Neuronal stem cell (in vitro differentiated cells): ENCODE results near the gene PTRH2.

ENCODE experiments used
- DNase-seq: peaks from one replicate; pipeline ENCODE4 v3.0.0-alpha.2; 2013; ENCODE audit warnings: low spot score
- H2AFZ ChIP-seq: one replicate; pipeline ENCODE4 v1.6.1; 2013; ENCODE audit warnings: mild to moderate bottlenecking, low read length, inconsistent platforms
- H2AK5ac ChIP-seq: 2 replicates; pipeline ENCODE4 v1.6.1; 2013; ENCODE audit warnings: low read depth, mild to moderate bottlenecking, inconsistent platforms, low read length, moderate library complexity, mixed read lengths
- H2BK120ac ChIP-seq: 2 replicates; pipeline ENCODE4 v1.6.1; 2013; ENCODE audit warnings: low read depth, mild to moderate bottlenecking, inconsistent platforms, low read length, moderate library complexity, mixed read lengths
- H2BK12ac ChIP-seq: one replicate; pipeline ENCODE4 v1.6.1; 2013; ENCODE audit warnings: low read length, inconsistent platforms
- H2BK15ac ChIP-seq: 2 replicates; pipeline ENCODE4 v1.6.1; 2013; ENCODE audit warnings: mild to moderate bottlenecking, low read length, inconsistent platforms, mixed read lengths
- H2BK5ac ChIP-seq: one replicate; pipeline ENCODE4 v1.6.1; 2013; ENCODE audit warnings: inconsistent platforms, mild to moderate bottlenecking, low read length, moderate library complexity
- H3K14ac ChIP-seq: one replicate; pipeline ENCODE4 v1.6.1; 2013; ENCODE audit warnings: low read length, inconsistent platforms
- H3K18ac ChIP-seq: 2 replicates; pipeline ENCODE4 v1.6.1; 2013; ENCODE audit warnings: low read length, inconsistent platforms
- H3K23ac ChIP-seq: 2 replicates; pipeline ENCODE4 v1.6.1; 2013; ENCODE audit warnings: low read depth, mild to moderate bottlenecking, mixed read lengths, low read length, inconsistent platforms; ENCODE audit not compliant: poor library complexity
- H3K27ac ChIP-seq: replicated peaks from 3 replicates; pipeline ENCODE4 v1.5.1; 2013; ENCODE audit warnings: low read length, inconsistent platforms
- H3K27me3 ChIP-seq, 3 experiments: 2 replicates each; pipeline ENCODE4 v1.6.1; 2013; ENCODE audit warnings: low read length in 3 of 3, mild to moderate bottlenecking in 2 of 3, inconsistent platforms in 1 of 3, low read depth in 1 of 3, mixed read lengths in 1 of 3, moderate library complexity in 1 of 3; ENCODE audit not compliant: control insufficient read depth in 3 of 3, insufficient read depth in 3 of 3
- H3K36me3 ChIP-seq, 2 donors: replicated peaks in 1 of 2; 2 replicates each; pipeline ENCODE4 v1.6.1; 2013; ENCODE audit warnings: low read length in 2 of 2; ENCODE audit not compliant: control insufficient read depth in 2 of 2, insufficient read depth in 2 of 2
- H3K4ac ChIP-seq: 2 replicates; pipeline ENCODE4 v1.6.1; 2013; ENCODE audit warnings: inconsistent platforms, mild to moderate bottlenecking, low read length, moderate library complexity
- H3K4me1 ChIP-seq, 2 donors: 1 replicate in 1 of 2; 2 replicates in 1 of 2; pipeline ENCODE4 v1.6.1; 2013; ENCODE audit warnings: low read length in 2 of 2, low read depth in 1 of 2; ENCODE audit not compliant: control insufficient read depth in 2 of 2, insufficient read depth in 1 of 2
- H3K4me2 ChIP-seq: one replicate; pipeline ENCODE4 v1.6.1; 2013; ENCODE audit warnings: mild to moderate bottlenecking, low read length, inconsistent platforms; ENCODE audit not compliant: insufficient read depth, poor library complexity, severe bottlenecking
- H3K4me3 ChIP-seq, 2 donors: 2 replicates each; pipeline ENCODE4 v1.5.1; 2013; ENCODE audit warnings: low read length in 2 of 2, mild to moderate bottlenecking in 2 of 2, inconsistent platforms in 1 of 2, moderate library complexity in 1 of 2
- H3K79me1 ChIP-seq: one replicate; pipeline ENCODE4 v1.6.1; 2013; ENCODE audit warnings: low read depth, mild to moderate bottlenecking, inconsistent platforms, low read length, moderate library complexity
- H3K9ac ChIP-seq: one replicate; pipeline ENCODE4 v1.6.1; 2013; ENCODE audit warnings: mild to moderate bottlenecking, low read depth, low read length, inconsistent platforms; ENCODE audit not compliant: poor library complexity
- H3K9me3 ChIP-seq, 2 donors: replicated peaks in 1 of 2; 2 replicates each; pipeline versions ENCODE3 to v1.6.1; 2013; ENCODE audit warnings: low read length in 2 of 2, mild to moderate bottlenecking in 2 of 2, inconsistent platforms in 1 of 2, low read depth in 1 of 2, mixed read lengths in 1 of 2, moderate library complexity in 1 of 2; ENCODE audit not compliant: control insufficient read depth in 2 of 2, insufficient read depth in 1 of 2
- H4K8ac ChIP-seq: one replicate; pipeline ENCODE4 v1.6.1; 2013; ENCODE audit warnings: low read depth, mild to moderate bottlenecking, inconsistent platforms, low read length, moderate library complexity
- H4K91ac ChIP-seq: one replicate; pipeline ENCODE4 v1.6.1; 2013; ENCODE audit warnings: low read length, low read depth, mild to moderate bottlenecking, inconsistent platforms; ENCODE audit not compliant: poor library complexity
- WGBS, 2 donors: extraction: QIAGEN DNeasy Blood & Tissue Kit; methylation state at CpG; one replicate each; pipeline ENCODE4 v1.1.7; 2013; ENCODE audit warnings: missing lambda C conversion rate in 2 of 2, mixed read lengths in 1 of 2; ENCODE audit not compliant: insufficient read length in 2 of 2, insufficient replicate concordance in 1 of 2; ENCODE audit errors: extremely low coverage in 2 of 2; 5-methylcytosine and 5-hydroxymethylcytosine counted together

PTRH2 gene

DNA sequence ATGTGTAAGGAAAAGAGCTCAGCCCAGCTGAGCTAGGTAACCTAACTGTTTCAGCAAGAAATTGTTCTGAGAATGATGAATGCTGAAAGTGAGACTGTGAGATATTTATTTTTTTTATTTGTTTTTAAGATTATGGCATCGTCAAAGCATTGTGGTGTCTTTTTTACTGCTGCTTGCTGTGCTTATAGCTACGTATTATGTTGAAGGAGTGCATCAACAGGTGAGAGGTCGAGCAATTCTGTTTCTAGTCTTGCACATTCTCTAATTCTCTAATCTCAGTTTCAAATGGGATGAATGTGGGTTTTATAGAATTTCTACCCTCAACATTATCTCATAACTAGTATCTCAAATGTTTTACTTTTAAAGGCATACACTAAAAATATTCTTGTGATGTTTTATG lies 30.1 kb upstream of the PTRH2 start:
- no peak overlapping the region for H4K8ac ChIP-seq
- H3K27me3 ChIP-seq: no peaks in the 10 kb centered on the region
- no peaks in the 10 kb centered on the region for H3K79me1 ChIP-seq
- H3K14ac ChIP-seq: no peak overlapping the region
- H3K4ac ChIP-seq: no peak overlapping the region
- H4K91ac ChIP-seq: no peak overlapping the region
- H3K27ac ChIP-seq: no peak overlapping the region
- no peak overlapping the region for H2AFZ ChIP-seq
- no peak overlapping the region for H2BK5ac ChIP-seq
- no peaks in the 10 kb centered on the region for H3K4me1 ChIP-seq
- H3K36me3 ChIP-seq: peaks cover 0 to 37% of the 10 kb centered on the region in 2 donors
- H3K23ac ChIP-seq: no peak overlapping the region
- no peak for DNase-seq
- H3K4me2 ChIP-seq: no peak overlapping the region
- no peak overlapping the region for H3K18ac ChIP-seq
- WGBS, 2 donors: no CpG with 5 or more reads among the region's 3 CpGs
- H2BK12ac ChIP-seq: no peak overlapping the region
- no peak overlapping the region for H2BK15ac ChIP-seq
- no peak overlapping the region for H2BK120ac ChIP-seq
- H3K4me3 ChIP-seq: no peak overlapping the region
- H2AK5ac ChIP-seq: no peak overlapping the region
- no peak overlapping the region for H3K9ac ChIP-seq
- H3K9me3 ChIP-seq: no peaks in the 10 kb centered on the region

GRCh38 chr17:59734226-59734625 lies 27.0 kb upstream of the PTRH2 start:
- no peak overlapping the region for H2BK15ac ChIP-seq
- no peaks in the 10 kb centered on the region for H3K9me3 ChIP-seq
- H4K8ac ChIP-seq: no peak overlapping the region
- H3K36me3 ChIP-seq: peaks cover 0 to 23% of the 10 kb centered on the region in 2 donors
- H3K4me2 ChIP-seq: no peak overlapping the region
- H2AFZ ChIP-seq: no peak overlapping the region
- no peaks in the 10 kb centered on the region for H3K79me1 ChIP-seq
- no peak overlapping the region for H2BK120ac ChIP-seq
- H3K23ac ChIP-seq: no peak overlapping the region
- DNase-seq: no peak
- no peak overlapping the region for H3K14ac ChIP-seq
- H3K4me1 ChIP-seq: no peaks in the 10 kb centered on the region
- H3K18ac ChIP-seq: no peak overlapping the region
- WGBS, 2 donors: no CpG with 5 or more reads among the region's 5 CpGs
- H3K4me3 ChIP-seq: no peak overlapping the region
- no peak overlapping the region for H4K91ac ChIP-seq
- no peak overlapping the region for H2BK12ac ChIP-seq
- no peak overlapping the region for H2AK5ac ChIP-seq
- no peak overlapping the region for H2BK5ac ChIP-seq
- H3K4ac ChIP-seq: no peak overlapping the region
- no peak overlapping the region for H3K9ac ChIP-seq
- H3K27ac ChIP-seq: no peak overlapping the region
- no peaks in the 10 kb centered on the region for H3K27me3 ChIP-seq

GRCh38 chr17:59733697-59734096 lies 26.5 kb upstream of the PTRH2 start:
- H2BK120ac ChIP-seq: no peak overlapping the region
- WGBS, 2 donors: no CpG with 5 or more reads among the region's 2 CpGs
- H3K27me3 ChIP-seq: no peaks in the 10 kb centered on the region

GRCh38 chr17:59730268-59730834 lies 23.1 kb upstream of the PTRH2 start:
- Histone ChIP-seq H2BK120ac (no peak overlapping the region), H3K4ac (no peak overlapping the region)
- WGBS, 2 donors: no CpG with 5 or more reads among the region's 1 CpG

More at GRCh38 chr17:59733697-59734096, 26.5 kb upstream of the PTRH2 start:
- Histone ChIP-seq H2BK15ac (no peak overlapping the region), H3K18ac (no peak overlapping the region), H3K14ac (no peak overlapping the region), H3K9ac (no peak overlapping the region), H4K91ac (no peak overlapping the region), H2BK12ac (no peak overlapping the region), H2AK5ac (no peak overlapping the region), H3K4me2 (no peak overlapping the region), H3K4ac (no peak overlapping the region), H3K27ac (no peak overlapping the region), H3K36me3 (peaks cover 0 to 20% of the 10 kb centered on the region in 2 donors), H4K8ac (no peak overlapping the region), H3K9me3 (no peaks in the 10 kb centered on the region), H3K4me3 (no peak overlapping the region), H2AFZ (no peak overlapping the region), H3K79me1 (no peaks in the 10 kb centered on the region), H3K4me1 (no peaks in the 10 kb centered on the region), H2BK5ac (no peak overlapping the region), H3K23ac (no peak overlapping the region)
- DNase-seq: no peak

More at GRCh38 chr17:59730268-59730834, 23.1 kb upstream of the PTRH2 start:
- Histone ChIP-seq H3K27me3 (no peaks in the 10 kb centered on the region), H3K9ac (no peak overlapping the region), H2BK15ac (no peak overlapping the region), H4K8ac (no peak overlapping the region), H2AFZ (no peak overlapping the region), H3K18ac (no peak overlapping the region), H2AK5ac (no peak overlapping the region), H3K4me1 (no peaks in the 10 kb centered on the region), H3K14ac (no peak overlapping the region), H3K27ac (no peak overlapping the region), H3K4me3 (no peak overlapping the region), H3K9me3 (no peaks in the 10 kb centered on the region), H4K91ac (no peak overlapping the region), H2BK12ac (no peak overlapping the region), H3K36me3 (peaks cover 0 to 8% of the 10 kb centered on the region in 2 donors), H3K4me2 (no peak overlapping the region), H3K79me1 (no peaks in the 10 kb centered on the region), H2BK5ac (no peak overlapping the region), H3K23ac (no peak overlapping the region)
- no peak for DNase-seq
